VCaP (cell line): ENCODE results near the gene CLIP1.
"Not testable (repeated sequence)": the region's sequence is repeated elsewhere in the genome, so short reads cannot be mapped to it uniquely, and the experiment has no call there.

ENCODE experiments used
- H3K27ac ChIP-seq: fragments of 450-650 bp; 2 replicates; pipeline ENCODE4 v1.5.1; 2017
- CTCF ChIP-seq: fragments of 450-650 bp; conservative IDR thresholded peaks from 2 replicates; pipeline ENCODE4 v1.5.1; 2017; ENCODE audit warnings: mild to moderate bottlenecking, moderate library complexity

The CLIP1 gene

GRCh38 chr12:122459211-122459610 is 36.7 kb upstream of the CLIP1 start:
- no peak overlapping the region for H3K27ac ChIP-seq
- no peak for TF ChIP-seq CTCF

GRCh38 chr12:122458105-122459035 is 35.9 kb upstream of the CLIP1 start:
- TF ChIP-seq CTCF = no peak
- H3K27ac ChIP-seq = no peak overlapping the region

- no peak for TF ChIP-seq CTCF
- no peak overlapping the region for H3K27ac ChIP-seq
Observed at GRCh38 chr12:122457627-122458026, 35.2 kb upstream of the CLIP1 start.

- no peak for TF ChIP-seq CTCF
- H3K27ac ChIP-seq = no peak overlapping the region
Observed at GRCh38 chr12:122454739-122455138, 32.3 kb upstream of the CLIP1 start.

- TF ChIP-seq CTCF = no peak
- no peak overlapping the region for H3K27ac ChIP-seq
Observed at GRCh38 chr12:122454250-122454721, 31.8 kb upstream of the CLIP1 start.

- H3K27ac ChIP-seq = no peak overlapping the region
- no peak for TF ChIP-seq CTCF
Observed at GRCh38 chr12:122452701-122453285, 30.3 kb upstream of the CLIP1 start.

GRCh38 chr12:122449317-122449716 is 26.8 kb upstream of the CLIP1 start:
- H3K27ac ChIP-seq = no peak overlapping the region
- TF ChIP-seq CTCF = no peak

GRCh38 chr12:122447825-122448224 is 25.4 kb upstream of the CLIP1 start:
- H3K27ac ChIP-seq = not testable (repeated sequence)

- H3K27ac ChIP-seq = not testable (repeated sequence)
Observed at GRCh38 chr12:122446390-122446789, 23.9 kb upstream of the CLIP1 start.

- not testable (repeated sequence) for H3K27ac ChIP-seq
Observed at GRCh38 chr12:122444071-122444470, 21.6 kb upstream of the CLIP1 start.

GRCh38 chr12:122438822-122439221 is 16.4 kb upstream of the CLIP1 start:
- H3K27ac ChIP-seq = not testable (repeated sequence)
